ENCODE data around the gene ZBTB5.
"Not testable (repeated sequence)": the region's sequence is repeated elsewhere in the genome, so short reads cannot be mapped to it uniquely, and the experiment has no call there.

ZBTB5 gene

DNA sequence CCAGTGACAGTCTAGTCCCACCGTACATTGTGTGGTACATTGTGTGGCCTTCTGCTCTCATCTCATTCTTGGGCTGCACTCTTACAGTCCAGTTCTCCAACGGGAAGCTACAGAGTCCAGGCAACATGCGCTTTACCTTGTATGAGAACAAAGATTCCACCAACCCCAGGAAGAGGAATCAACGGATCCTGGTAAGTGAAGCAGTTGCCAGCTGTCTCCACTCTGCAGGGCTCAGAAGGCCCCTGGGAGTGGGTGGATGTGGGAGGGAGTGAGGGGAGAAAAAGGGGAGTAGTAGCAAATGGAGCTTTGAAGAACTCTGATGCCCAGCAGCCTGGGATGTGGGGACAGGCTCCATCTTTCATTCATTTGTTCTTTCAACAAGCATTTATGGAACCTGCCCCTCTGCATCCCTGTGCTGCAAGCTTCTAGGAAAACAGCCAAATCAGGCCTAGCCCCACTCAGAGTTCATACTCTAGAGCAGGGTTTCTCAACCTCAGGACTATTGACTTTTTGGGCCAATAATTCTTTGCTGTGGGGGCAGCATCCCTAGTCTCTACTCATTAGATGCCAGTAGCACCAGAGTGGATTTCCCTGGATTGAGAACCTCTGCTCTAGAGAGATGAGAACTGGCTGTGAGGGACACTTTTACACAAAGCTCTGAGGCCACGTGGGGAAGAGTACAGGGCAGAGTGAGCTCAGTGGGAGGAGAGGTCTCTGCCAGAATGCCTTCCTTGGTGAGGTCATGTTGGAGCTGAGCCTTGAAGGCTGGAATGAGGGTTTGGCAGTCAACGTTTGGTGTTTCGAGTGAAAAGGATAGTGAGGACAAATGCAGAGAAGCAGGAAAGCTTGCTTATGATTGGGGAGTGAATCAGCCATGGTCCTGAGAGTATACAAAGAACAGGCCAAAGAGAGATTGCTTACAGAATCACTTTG, 21.6 kb upstream of the ZBTB5 start:
- DNase-seq (ENCODE audit: low spot score): peak; percentile 52

- no peak for DNase-seq (ENCODE audit: low spot score)
These were observed 21.0 kb upstream of the ZBTB5 start for GRCh38 chr9:37486256-37486615.

- peak; percentile 99 for DNase-seq (ENCODE audit: low spot score)
These were observed 20.4 kb upstream of the ZBTB5 start, which contains the start of gene POLR1E for GRCh38 chr9:37485389-37486255. Gene POLR1E (plus strand): TSS chr9:37485948. CDS start chr9:37486048, 100 bp downstream.

DNA sequence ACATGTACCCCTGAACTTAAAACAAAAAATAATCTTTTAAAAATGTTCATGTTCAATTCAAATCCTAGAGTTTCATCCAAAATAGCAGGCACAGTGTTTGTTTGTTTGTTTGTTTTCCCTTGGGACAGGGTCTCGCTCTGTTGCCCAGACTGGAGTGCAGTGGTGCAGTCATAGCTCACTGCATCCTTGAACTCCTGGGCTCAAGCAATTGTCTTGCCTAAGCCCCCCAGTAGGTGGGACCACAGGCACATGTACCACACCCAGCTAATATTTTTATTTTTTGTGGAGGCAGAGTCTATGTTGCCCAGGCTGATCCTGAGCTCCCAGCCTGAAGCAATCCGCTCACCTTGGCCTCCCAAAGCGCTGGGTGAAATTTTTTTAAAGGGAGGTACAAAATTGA, 15.5 kb upstream of the ZBTB5 start:
- no peak for DNase-seq (ENCODE audit: low spot score)

GRCh38 chr9:37477987-37478619, 12.9 kb upstream of the ZBTB5 start:
- DNase-seq (ENCODE audit: low spot score): not testable (repeated sequence)

DNA sequence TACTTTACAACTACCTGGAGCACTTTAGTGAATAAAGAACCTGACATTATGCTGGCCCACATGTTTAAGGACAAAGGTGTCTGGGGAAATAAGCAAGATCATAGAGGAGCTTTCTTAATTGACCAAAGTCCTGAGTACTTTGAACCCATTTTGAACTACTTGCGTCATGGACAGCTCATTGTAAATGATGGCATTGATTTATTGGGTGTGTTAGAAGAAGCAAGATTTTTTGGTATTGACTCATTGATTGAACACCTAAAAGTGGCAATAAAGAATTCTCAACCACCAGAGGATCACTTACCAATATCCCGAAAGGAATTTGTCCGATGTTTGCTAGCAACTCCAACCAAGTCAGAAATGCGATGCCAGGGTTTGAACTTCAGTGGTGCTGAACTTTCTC, 12.2 kb upstream of the ZBTB5 start:
- DNase-seq (ENCODE audit: low spot score): not testable (repeated sequence)

DNA sequence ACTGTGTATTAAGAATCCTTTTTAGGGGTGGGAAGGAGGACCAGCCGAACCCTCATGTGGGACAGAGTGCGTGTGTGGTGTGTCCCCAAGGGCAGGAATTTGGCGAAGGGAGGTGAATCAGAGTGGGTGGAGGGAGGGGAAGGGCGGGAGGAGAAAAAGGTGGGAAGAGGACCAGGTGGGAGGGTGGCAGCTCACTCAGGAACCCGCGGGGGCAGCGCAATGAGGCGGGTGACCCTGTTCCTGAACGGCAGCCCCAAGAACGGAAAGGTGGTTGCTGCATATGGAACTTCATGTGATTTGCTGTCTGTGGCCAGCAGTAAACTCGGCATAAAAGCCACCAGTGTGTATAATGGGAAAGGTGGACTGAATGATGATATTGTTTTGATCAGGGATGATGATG, 11.7 kb upstream of the ZBTB5 start:
- no peak for DNase-seq (ENCODE audit: low spot score)

DNA sequence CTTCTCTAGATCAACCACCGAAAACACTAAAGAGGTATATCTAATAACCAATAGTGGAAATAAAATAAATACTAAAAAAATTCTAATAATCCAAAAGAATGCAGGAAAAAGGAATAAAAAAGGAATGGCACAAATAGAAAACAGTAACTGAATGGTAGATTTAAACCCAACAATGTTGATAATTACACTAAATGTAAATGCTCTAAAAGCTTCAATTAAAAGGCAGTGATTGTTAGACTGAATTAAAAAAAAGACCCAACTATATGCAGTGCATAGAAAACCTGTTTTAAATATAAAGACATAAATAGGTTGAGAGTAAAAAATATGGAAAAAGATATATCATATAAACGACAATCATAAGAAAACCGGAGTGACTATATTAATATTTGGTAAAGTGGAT, 9.2 kb upstream of the ZBTB5 start:
- DNase-seq (ENCODE audit: low spot score): no peak

GRCh38 chr9:37473982-37474381, 8.7 kb upstream of the ZBTB5 start:
- DNase-seq (ENCODE audit: low spot score): not testable (repeated sequence)

GRCh38 chr9:37471942-37472684, 6.9 kb upstream of the ZBTB5 start:
- no peak for DNase-seq (ENCODE audit: low spot score)

- DNase-seq (ENCODE audit: low spot score): no peak
These were observed 3.4 kb upstream of the ZBTB5 start for GRCh38 chr9:37468620-37469019.

- not testable (repeated sequence) for DNase-seq (ENCODE audit: low spot score)
These were observed 2.3 kb upstream of the ZBTB5 start for GRCh38 chr9:37467530-37467929.

- peak; percentile 77 for DNase-seq (ENCODE audit: low spot score)
These were observed 923 bp upstream of the ZBTB5 start for GRCh38 chr9:37466037-37466709.

DNA sequence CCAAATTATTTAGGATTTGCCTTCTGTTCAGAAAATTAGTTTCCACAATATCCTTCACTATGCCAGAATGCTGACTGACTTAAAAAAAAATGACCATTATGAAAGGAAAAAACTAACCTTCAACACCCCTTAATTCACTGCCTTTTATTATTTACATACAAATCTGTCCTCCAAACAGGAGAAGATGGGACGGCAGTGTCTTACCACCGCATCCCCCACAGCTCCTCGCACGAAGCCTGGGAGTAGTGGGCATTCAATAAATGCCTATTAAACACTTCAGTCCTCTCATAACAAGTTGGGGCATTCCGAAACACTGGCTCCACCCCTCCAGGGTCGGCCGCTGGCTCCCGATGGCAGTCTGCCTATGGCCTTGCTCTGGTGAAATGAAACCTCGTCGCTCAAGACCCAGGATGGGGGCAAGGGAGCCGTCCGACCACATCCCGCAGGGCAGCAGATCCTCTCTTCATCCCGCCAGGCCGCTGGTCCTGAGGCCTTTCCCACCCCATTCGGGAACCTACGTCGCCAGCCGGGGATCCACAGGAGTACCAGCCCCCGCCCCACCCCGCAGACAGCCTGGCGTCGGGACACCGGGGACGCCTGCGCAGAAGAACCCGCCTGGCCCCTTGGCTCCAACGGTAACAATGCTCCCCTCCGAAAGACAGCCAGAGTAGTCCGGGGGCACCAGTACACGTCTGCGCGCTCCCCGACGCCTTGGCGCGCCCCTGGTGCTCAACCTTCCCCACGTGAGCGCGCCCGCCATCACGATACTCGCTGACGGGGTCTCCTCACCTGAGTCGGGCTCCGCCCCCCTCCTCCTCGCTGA, 613 bp downstream of the ZBTB5 start:
- peak; percentile 81 for DNase-seq (ENCODE audit: low spot score)

- DNase-seq (ENCODE audit: low spot score): no peak
These were observed 1.2 kb downstream of the ZBTB5 start for GRCh38 chr9:37464006-37464405.

- no peak for DNase-seq (ENCODE audit: low spot score)
These were observed 8.4 kb downstream of the ZBTB5 start for GRCh38 chr9:37456817-37457216.

DNA sequence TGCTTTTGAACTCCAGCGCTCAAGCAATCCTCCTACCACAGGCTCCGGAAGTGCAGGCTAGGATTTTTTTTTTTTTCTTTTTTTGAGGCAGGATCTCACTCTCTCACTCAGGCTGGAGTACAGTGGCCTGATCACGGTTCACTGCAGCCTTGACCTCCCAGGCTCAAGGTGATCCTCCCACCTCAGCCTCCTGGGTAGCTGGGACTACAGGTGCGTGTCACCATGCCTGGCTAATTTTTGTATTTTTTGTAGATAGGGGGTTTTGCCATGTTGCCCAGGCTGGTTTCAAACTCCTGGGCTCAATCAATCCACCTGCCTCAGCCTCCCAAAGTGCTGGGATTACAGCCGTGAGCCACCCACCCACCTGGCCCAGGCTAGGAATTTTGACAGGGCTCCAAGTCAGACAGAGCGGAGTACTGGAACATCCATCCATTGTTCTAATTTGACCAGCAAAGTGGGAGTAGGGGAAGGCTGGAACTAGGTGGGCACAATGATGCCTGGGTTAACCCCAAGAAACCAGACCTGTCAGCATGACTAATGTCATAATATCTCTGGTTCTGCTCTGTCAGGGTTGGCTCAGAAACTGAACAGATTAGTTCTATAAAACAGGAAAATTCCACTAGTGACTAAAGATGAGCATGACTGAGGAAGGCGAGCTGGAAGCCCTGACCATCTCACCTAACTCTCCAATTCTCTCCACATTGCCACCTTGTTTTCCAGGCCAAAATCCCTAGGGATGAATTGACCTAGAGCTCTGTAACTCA, 9.2 kb downstream of the ZBTB5 start:
- DNase-seq (ENCODE audit: low spot score): no peak

DNA sequence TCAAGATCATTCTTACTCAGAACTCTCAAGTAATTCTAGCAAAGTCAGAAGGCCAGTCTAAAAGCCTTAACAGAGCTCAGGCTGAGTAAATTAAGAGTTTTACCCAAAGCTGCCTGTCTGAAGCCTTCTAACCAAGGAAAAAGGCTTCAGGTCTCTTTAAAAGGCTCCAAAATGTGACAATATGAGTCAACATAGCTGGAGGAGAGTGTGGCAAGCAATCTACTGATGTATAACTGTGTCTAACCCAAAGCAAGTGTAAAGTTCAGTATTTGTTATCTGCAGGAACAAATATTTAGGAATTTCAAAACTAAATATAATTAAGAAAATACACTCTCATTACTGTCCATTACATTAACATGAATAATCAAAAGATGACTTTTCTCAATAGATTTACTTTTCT, 11.0 kb downstream of the ZBTB5 start:
- DNase-seq (ENCODE audit: low spot score): no peak

- DNase-seq (ENCODE audit: low spot score): no peak
These were observed 11.4 kb downstream of the ZBTB5 start for GRCh38 chr9:37453827-37454226.

All from D341Med (cell line).